Mucosa of rectum (tissue), 2 donors: ENCODE results near the gene L3MBTL3.

Experiments
- H3K27ac ChIP-seq, 2 donors: one replicate each; pipeline ENCODE4 v1.7.0; 2013; ENCODE audit warnings: inconsistent platforms in 2 of 2, low read depth in 2 of 2, low read length in 2 of 2
- H3K27me3 ChIP-seq, 2 donors: one replicate each; pipeline ENCODE4 v1.7.0; 2013; ENCODE audit warnings: low read length in 2 of 2; ENCODE audit not compliant: control insufficient read depth in 2 of 2, insufficient read depth in 2 of 2
- H3K36me3 ChIP-seq, 2 donors: one replicate each; pipeline ENCODE4 v1.7.0; 2013; ENCODE audit warnings: low read length in 2 of 2; ENCODE audit not compliant: control insufficient read depth in 2 of 2, insufficient read depth in 2 of 2
- H3K4me1 ChIP-seq, 2 donors: one replicate each; pipeline ENCODE4 v1.7.0; 2013; ENCODE audit warnings: low read length in 2 of 2, mild to moderate bottlenecking in 1 of 2; ENCODE audit not compliant: control insufficient read depth in 2 of 2, insufficient read depth in 2 of 2
- H3K4me3 ChIP-seq, 2 donors: one replicate each; pipeline ENCODE4 v1.7.0; 2013; ENCODE audit warnings: low read length in 2 of 2
- H3K9ac ChIP-seq, 2 donors: one replicate each; pipeline ENCODE4 v1.7.0; 2013; ENCODE audit warnings: low read length in 2 of 2, low read depth in 1 of 2, mild to moderate bottlenecking in 1 of 2
- H3K9me3 ChIP-seq, 2 donors: one replicate each; pipeline ENCODE4 v1.7.0; 2013; ENCODE audit warnings: low read length in 2 of 2; ENCODE audit not compliant: control insufficient read depth in 2 of 2
- donor health status: healthy.
- donor health status: Normal muscosa, but diverticular disease.

L3MBTL3 gene

DNA sequence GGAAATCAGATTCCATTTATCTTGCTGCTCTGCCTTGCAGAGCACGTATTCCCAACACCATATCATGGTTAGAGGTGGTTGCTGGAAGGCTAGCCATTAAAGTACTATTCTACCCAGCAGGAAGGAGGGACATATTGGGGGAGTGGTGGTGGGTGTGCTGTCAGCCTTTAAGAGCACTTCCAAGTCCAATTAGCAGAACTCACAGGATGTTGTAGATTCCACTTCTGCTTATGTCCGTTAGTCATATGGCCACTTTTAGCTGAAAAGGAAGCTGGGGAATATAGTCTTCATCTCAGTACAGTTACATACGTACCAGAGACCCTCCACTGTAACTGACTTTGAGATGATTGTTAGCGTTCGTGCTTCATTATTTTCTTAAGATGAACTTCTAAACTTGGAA is 109.9 kb downstream of the L3MBTL3 start:
- Histone ChIP-seq H3K4me3 (no peak overlapping the region), H3K9ac (no peak overlapping the region), H3K4me1 (peaks cover 4 to 5% of the 10 kb centered on the region in 2 donors), H3K36me3 (no peaks in the 10 kb centered on the region), H3K9me3 (no peaks in the 10 kb centered on the region), H3K27me3 (no peaks in the 10 kb centered on the region), H3K27ac (no peak overlapping the region)

DNA sequence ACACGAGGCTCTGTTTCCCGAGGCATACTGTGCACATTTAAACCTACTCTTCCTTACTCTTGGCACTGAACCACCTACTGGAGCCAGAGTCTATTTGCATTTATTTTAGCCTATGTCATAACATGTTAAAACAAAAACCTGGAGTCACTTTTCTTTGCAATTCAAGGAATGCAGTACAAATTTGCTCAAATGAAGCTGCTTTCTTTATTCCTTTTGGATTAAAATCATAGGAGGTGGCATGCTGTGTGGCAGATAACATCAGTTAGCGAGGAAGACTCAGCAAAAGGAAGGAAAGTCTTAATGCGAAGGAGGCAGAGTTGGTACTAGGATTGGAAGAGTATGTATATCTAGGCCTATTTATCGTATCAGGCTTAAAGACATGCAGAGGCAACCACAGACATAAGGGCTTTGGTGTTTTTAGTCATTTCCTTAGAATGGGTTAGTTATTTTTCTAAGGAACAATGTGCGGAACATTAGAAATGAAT is 111.4 kb downstream of the L3MBTL3 start:
- Histone ChIP-seq H3K4me3 (no peak overlapping the region), H3K9me3 (no peaks in the 10 kb centered on the region), H3K9ac (no peak overlapping the region), H3K36me3 (no peaks in the 10 kb centered on the region), H3K27me3 (no peaks in the 10 kb centered on the region), H3K27ac (no peak overlapping the region), H3K4me1 (peaks cover 5% of the 10 kb centered on the region in 2 donors)

DNA sequence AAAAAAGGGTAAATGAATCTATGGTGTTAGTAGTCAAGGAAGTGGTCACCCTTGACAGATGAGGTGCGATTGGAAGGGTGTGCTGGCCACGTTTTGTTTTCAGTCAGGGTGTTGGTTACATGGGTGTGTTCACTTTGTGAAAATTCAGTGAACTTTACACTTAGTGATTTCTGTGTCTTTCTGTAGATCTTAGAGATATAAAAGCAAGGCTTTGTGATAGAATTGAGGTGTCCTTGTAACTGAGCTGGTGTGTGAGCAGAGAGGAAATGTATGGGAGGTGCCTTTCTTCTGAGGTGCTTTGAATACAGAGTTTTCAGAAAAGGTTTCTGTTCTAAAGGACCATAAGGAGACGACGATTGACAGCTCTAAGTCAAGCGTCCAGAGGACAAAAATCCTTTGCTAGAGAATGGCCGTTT is 113.9 kb downstream of the L3MBTL3 start:
- no peaks in the 10 kb centered on the region for H3K9me3 ChIP-seq
- H3K4me1 ChIP-seq: peaks cover 5% of the 10 kb centered on the region in 2 donors
- H3K27ac ChIP-seq: peak overlapping the region; percentile 74 to 76
- H3K4me3 ChIP-seq: peak overlapping the region in 1 of 2 donors; percentile 48
- no peaks in the 10 kb centered on the region for H3K27me3 ChIP-seq
- H3K36me3 ChIP-seq: peaks cover 0 to 5% of the 10 kb centered on the region in 2 donors
- H3K9ac ChIP-seq: peak overlapping the region in 1 of 2 donors; percentile 45

DNA sequence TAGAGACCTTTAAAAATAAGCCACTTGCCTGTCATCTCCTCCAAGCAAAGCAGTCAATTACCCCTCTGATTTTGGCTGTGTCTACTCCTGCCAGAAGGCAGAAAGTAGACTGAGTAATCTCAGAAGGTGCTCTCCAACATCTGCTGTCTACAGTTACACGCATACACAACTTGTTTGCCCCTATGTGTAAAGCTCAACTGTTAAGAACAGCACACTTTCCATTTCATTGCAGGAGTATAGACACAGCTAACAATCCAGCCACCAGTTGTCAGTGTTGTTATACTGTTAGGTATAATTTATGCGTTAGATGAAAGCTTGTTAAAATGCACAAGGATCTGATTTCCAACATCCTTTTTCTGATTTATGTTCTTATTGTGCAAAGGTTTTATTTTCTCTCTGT is 116.2 kb downstream of the L3MBTL3 start:
- peaks cover 5% of the 10 kb centered on the region in 2 donors for H3K4me1 ChIP-seq
- no peaks in the 10 kb centered on the region for H3K27me3 ChIP-seq
- peaks cover 0 to 5% of the 10 kb centered on the region in 2 donors for H3K36me3 ChIP-seq
- H3K4me3 ChIP-seq: no peak overlapping the region
- H3K27ac ChIP-seq: no peak overlapping the region
- H3K9ac ChIP-seq: peak overlapping the region in 1 of 2 donors; percentile 7
- H3K9me3 ChIP-seq: no peaks in the 10 kb centered on the region

DNA sequence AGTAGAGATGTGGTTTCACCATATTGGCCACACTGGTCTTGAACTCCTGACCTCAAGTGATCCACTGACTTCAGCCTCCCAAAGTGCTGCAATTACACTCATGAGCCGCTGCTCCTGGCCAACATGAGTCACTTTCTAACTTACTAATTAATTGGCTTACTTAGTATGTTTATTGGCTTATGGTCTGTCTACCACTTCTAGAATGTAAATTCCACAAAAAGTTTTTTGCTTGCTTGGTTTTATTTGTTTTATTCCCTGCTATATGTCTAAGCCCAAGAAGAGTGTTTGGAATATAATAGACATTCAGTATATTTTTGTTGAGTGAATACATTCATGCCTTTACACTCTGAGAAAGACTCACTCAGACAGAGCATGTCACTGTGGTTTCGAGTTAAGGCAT is 118.4 kb downstream of the L3MBTL3 start:
- Histone ChIP-seq H3K4me1 (peaks cover 4 to 5% of the 10 kb centered on the region in 2 donors), H3K36me3 (peaks cover 0 to 5% of the 10 kb centered on the region in 2 donors), H3K9me3 (no peaks in the 10 kb centered on the region), H3K27ac (no peak overlapping the region), H3K27me3 (no peaks in the 10 kb centered on the region), H3K4me3 (no peak overlapping the region), H3K9ac (no peak overlapping the region)

DNA sequence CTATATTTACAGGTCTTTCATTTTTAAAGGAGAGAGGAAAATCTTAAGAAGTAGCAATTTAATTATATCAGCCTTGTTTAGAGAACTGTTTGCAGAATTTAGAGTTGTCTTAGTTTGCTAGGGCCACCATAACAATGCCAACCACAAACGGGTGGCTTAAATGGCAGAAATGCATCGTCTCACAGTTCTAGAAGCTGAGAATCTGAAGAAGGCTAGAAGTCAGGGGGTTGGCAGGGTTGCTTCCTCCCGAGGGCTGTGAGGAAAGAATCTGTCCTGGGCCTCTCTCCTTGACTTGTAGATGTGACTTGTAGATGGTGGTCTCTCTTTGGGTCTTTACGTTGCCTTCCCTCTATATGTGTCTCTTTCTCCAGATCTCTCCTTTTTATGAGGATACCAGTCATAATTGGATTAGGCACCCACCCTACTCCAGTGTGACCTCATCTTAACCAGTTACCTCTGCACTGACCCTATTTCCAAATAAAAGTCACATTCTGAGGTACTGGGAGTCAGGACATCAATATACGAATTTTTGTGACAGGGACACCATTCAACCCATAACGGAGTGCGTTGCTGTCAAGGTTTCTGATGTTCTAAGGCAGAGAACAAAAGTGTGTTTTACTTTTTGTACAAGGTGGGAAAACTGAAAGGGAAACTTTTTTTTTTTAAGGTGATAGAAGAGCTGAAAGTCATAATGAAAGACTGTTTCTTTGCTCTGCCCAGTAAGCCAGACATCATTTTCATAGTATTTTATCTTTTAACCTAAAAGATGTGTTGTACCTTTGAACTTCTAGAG is 119.9 kb downstream of the L3MBTL3 start:
- peaks cover 0 to 1% of the 10 kb centered on the region in 2 donors for H3K4me1 ChIP-seq
- H3K27me3 ChIP-seq: no peaks in the 10 kb centered on the region
- H3K9me3 ChIP-seq: no peaks in the 10 kb centered on the region
- peaks cover 0 to 5% of the 10 kb centered on the region in 2 donors for H3K36me3 ChIP-seq
- no peak overlapping the region for H3K9ac ChIP-seq
- H3K27ac ChIP-seq: no peak overlapping the region
- H3K4me3 ChIP-seq: no peak overlapping the region

DNA sequence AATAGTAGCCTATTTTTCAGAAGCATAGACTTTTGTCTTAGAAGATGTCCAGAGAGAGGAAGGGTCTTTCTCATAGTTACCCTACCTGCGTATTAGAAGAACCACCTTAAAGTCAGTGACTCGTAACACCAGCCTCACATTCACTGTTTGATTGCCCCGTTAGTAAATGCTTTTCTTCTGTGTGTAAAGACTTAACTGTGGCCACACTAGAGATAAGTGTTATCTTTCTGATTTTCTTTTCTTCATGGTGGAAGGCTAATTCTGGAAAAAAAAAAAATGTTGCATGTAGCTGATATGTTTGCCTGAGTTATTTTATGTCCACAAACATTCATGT is 120.5 kb downstream of the L3MBTL3 start:
- no peaks in the 10 kb centered on the region for H3K27me3 ChIP-seq
- H3K27ac ChIP-seq: no peak overlapping the region
- no peaks in the 10 kb centered on the region for H3K4me1 ChIP-seq
- peaks cover 0 to 9% of the 10 kb centered on the region in 2 donors for H3K36me3 ChIP-seq
- no peak overlapping the region for H3K4me3 ChIP-seq
- no peaks in the 10 kb centered on the region for H3K9me3 ChIP-seq
- H3K9ac ChIP-seq: no peak overlapping the region

DNA sequence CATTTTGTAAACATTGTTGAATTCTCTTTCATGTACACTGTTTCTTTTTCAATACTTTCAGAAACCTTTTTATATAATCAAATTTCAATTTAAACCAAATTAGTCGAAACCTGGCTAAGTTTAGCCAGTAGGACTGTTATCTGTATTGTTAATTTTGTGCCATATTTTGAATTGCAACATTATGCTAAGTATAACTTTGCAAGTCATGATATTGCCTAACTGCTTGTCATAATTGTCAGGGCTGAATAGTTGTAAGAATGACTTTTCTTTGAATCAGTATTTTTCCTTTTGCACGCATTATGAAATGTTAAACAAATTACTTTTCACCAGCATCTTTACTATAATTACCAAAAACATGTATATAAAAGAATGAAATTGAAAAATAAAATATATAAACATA is 121.7 kb downstream of the L3MBTL3 start:
- no peak overlapping the region for H3K27ac ChIP-seq
- no peak overlapping the region for H3K9ac ChIP-seq
- no peaks in the 10 kb centered on the region for H3K4me1 ChIP-seq
- H3K9me3 ChIP-seq: no peaks in the 10 kb centered on the region
- no peaks in the 10 kb centered on the region for H3K27me3 ChIP-seq
- H3K4me3 ChIP-seq: no peak overlapping the region
- H3K36me3 ChIP-seq: peaks cover 0 to 10% of the 10 kb centered on the region in 2 donors

DNA sequence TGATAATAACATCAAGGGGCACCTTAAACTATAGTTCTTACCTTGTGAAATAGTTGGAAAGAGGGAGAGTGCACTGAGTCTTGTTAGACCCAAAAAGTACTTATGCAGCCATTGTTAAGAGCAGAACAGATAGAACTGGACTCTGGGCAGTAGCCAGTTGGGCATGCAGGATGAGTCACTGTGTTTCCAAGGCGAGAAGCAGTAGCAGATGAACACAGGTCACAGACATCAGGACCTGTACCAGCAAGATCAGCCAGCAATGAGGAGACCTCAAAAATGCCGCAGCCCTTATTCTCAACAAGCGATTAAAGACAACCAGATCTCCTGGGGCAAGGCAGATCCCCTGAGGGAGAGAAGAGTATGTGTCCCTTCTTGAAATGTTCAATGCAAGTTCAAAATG is 125.3 kb downstream of the L3MBTL3 start:
- no peaks in the 10 kb centered on the region for H3K9me3 ChIP-seq
- no peak overlapping the region for H3K27ac ChIP-seq
- H3K27me3 ChIP-seq: no peaks in the 10 kb centered on the region
- H3K4me3 ChIP-seq: no peak overlapping the region
- H3K9ac ChIP-seq: no peak overlapping the region
- peaks cover 0 to 5% of the 10 kb centered on the region in 2 donors for H3K36me3 ChIP-seq
- H3K4me1 ChIP-seq: no peaks in the 10 kb centered on the region

DNA sequence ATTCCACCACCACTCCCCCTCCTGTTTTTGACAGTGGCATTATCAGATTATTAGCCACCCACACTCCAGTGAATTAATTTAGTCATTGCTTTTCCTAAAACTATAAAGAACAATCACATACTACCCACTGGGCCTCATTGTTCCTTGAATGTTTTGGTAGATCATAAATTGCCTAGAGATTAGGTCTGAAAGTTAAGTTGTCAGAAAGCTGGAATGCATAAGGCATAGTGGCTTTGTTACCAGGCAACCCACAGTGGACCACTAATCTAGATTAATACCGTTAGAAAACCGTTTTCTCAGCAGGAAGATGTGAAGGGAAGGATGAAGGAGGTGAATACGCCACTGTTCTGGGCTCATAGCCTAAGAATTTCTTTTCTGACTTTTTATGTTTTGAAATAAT is 128.7 kb downstream of the L3MBTL3 start:
- no peaks in the 10 kb centered on the region for H3K27me3 ChIP-seq
- H3K4me3 ChIP-seq: no peak overlapping the region
- no peak overlapping the region for H3K27ac ChIP-seq

More for the DNA sequence above, 128.7 kb downstream of the L3MBTL3 start:
- Histone ChIP-seq H3K9me3 (no peaks in the 10 kb centered on the region), H3K9ac (no peak overlapping the region), H3K4me1 (no peaks in the 10 kb centered on the region), H3K36me3 (peaks cover 0 to 5% of the 10 kb centered on the region in 2 donors)
